Activated CD8-positive, alpha-beta memory T cell treated with anti-CD3 and anti-CD28 coated beads for 24 hours (primary cell): ENCODE results near the gene ZNF511.

Experiments
- DNase-seq: peaks from one replicate; pipeline ENCODE4 v3.0.0-alpha.2; 2020

The ZNF511 gene

GRCh38 chr10:133337370-133337725 is 28.6 kb downstream of the ZNF511 start:
- DNase-seq: no peak

DNA sequence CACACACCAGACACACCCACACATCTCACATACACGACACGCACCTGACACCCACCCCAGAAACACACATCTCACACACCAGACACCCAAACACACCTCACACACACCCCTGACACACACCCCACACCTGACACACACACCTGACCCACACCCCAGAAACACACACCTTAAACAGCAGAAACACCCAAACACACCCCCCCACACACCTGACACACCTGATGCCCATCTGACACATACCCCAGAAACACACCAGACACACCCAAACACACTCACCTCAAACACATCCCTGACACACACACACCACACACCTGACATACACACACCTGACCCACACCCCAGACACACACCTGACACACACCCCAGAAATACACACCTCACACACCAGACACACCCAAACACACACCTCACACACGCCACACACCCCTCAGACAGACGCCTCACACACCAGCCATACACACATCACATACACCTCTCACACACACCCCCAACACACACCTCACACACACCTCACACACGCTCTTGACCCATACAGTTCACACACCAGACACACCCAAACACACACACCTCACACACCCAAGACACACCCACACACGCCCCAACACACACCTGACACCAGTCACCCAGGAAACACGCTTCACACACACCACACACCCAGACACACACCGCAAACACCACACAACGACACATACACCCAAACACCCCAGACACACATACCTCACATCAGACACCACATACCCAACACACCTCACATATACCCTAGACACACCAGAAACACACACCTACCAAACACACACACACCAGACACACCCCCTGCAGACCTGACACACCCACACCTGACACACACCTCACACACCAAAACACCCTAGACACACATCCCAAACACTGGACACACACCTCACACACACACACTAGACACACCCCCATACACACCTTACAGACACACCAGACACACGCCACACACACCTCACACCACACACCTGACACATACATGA is 29.7 kb downstream of the ZNF511 start:
- DNase-seq: no peak

GRCh38 chr10:133339708-133340380 is 31.1 kb downstream of the ZNF511 start:
- DNase-seq: no peak

DNA sequence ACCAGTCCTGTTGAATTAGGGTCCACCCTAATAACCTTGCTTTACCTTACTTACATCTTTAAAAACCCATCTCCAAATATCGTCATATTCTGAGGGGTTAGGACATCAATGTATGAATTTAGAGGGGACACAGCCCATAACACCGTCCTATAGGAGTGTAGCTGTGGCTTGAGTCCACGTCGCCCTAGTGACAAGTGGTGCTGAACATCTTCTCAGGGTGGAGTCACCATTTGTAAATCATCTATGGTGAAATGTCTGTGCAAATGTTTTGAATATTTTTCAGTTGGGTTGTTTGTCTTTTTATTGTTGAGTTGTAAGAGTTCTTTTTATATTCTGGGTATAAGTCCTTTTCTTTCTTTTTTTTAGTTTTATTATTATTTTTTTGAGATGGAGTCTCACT is 33.3 kb downstream of the ZNF511 start:
- no peak for DNase-seq

DNA sequence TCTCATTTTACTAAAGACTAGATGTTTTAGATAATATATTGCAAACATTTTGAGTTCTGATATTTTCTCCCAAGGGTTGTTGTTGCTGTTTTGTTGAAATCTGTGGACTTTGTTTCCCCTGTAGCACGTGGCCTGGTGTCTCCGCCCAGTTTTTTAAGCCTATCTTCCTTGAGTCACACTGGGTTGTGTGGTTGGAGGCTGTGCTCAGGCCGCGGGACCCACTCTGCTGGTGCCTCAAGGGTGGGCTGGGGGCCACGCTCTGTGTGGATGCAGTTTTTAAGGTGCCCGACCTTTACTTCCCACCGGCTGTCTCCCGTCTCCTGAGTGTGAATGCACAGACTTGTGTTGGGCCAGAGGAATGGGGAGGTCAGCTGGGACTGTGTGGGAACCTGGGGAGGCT is 34.2 kb downstream of the ZNF511 start:
- no peak for DNase-seq

DNA sequence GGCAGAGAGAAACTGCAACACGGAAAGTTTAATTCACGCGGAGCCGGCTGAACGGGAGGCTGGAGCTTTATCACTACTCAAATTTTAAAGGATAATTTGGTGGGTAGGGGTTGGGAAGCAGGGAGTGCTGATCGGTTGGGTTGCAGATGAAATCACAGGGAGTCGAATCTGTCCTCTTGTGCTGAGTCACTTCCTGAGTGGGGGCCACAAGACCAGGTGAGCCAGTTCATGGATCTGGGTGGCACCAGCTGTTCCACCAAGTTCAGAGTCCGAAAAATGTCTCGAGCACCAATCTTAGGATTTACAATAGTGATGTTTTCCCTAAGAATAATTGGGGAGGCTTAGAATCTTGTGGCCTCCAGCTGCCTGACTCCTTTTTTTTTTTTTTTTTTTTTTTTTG is 34.8 kb downstream of the ZNF511 start:
- no peak for DNase-seq

GRCh38 chr10:133344236-133344635 is 35.5 kb downstream of the ZNF511 start:
- DNase-seq: no peak

DNA sequence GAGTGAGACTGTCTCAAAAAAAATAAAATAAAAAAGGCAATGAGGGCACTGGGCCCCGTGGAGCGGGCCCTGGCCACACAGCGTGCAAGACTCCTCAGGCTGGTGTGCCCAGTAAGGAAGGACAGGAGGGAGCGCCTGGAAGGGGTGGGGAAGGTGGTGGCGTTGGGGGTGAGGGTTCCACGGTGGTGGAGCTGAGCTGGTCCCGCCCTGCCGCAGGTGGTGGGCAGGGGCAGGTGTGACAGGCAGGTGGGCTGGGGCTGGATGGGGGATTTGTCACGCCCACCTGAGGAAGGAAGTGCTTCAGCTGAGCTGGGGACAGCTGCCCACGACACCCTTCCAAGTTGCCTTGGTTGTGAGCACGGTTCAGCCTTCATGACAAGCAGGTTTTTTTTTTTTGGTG is 37.7 kb downstream of the ZNF511 start:
- no peak for DNase-seq

- DNase-seq: no peak
Observed at GRCh38 chr10:133347710-133348517, 39.2 kb downstream of the ZNF511 start.

GRCh38 chr10:133349160-133349568 is 40.5 kb downstream of the ZNF511 start:
- DNase-seq: no peak

DNA sequence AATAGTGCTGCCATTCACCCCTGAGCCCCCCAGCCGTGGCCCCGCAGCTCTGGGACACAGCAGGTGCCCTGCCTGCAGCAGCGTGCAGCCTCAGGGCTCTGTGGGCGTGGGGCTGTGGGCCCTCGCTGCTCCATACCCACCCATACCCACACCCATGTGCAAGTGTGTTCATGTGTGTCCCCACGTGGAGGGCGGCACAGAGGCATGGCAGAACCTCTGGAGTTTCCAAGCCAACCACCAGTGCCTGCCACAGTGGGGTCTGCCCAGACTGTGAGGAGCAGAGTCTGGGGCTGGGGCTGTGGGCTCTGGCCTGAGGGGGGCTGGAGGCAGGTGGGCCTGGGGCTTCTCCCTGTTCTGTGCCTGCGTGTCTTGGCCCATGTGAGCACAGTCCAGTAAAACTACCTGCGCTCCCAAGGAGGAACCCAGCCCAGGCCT is 40.9 kb downstream of the ZNF511 start:
- no peak for DNase-seq

- DNase-seq: no peak
Observed at GRCh38 chr10:133350283-133350949, 41.7 kb downstream of the ZNF511 start.

- no peak for DNase-seq
Observed at GRCh38 chr10:133350950-133351329, 42.2 kb downstream of the ZNF511 start.

DNA sequence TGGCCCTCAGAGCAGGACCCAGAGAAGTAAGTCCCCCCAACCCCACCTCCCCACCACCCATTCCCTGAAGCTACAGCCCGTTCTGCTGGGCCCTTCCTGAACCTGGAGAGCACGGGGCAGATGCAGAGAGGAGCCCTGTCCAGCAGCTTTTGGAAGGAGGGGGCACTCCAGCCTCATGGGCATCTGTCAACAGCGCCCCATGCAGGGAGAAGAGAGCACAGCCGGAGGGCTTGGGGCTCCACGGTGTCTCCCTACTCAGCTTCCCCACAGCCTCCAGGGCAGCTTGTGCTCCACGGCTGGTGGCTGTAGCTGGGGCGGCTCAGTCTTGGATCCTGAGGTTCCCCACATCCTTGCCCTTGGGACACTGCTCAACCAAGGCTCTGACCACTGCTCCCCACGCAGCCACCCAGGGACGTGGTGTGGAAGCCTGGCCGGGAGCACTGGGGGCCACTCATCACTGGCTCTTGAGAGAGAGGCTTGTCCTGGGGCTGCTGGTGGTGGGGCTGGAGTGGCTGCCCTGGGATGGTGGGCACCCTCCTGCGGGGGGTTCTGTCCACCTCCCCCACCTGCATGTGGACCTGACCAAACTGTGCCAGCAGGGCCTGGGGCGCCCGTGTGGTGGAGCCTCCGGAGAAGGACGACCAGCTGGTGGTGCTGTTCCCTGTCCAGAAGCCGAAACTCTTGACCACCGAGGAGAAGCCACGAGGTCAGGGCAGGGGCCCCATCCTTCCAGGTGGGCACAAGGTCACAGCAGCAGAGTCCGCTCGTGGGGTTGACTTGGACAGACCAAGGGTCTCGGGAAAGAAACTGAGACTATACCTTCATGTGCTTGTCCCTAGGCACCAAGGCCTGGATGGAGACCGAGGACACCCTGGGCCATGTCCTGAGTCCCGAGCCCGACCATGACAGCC is 42.9 kb downstream of the ZNF511 start:
- DNase-seq: no peak

- DNase-seq: no peak
Observed at GRCh38 chr10:133353202-133353959, 44.7 kb downstream of the ZNF511 start.

DNA sequence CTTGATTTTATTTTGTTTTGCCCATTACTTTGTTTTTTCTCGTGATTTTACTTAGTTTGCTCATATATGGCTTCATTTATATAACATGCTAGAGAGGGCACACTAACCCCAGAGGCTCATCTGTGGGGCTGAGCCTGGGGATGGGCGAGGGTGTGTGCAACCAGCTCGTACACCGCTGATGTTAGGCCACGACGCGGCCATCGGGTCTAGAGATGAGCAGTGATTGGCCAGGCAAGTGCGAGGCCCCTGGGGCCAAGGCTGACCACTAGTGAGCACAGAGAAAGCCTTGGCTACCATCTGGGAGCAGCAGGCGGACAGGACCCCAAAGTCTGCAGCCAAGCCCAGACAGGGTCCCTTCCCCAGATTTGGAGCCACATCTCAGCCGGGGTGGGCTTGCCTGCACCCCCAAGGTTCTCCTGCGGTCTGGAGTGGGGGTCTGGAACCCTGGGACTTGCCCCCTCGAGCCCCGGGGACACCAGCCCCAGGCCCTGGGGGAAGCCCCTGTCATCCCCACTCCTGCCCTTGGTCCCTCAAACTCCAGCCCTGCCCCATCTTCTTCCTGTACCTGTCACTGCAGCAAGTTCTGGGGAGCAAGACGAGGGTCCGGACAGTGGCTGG is 45.4 kb downstream of the ZNF511 start:
- no peak for DNase-seq

- no peak for DNase-seq
Observed at GRCh38 chr10:133354672-133355240, 46.0 kb downstream of the ZNF511 start.

- no peak for DNase-seq
Observed at GRCh38 chr10:133355266-133355665, 46.6 kb downstream of the ZNF511 start.

DNA sequence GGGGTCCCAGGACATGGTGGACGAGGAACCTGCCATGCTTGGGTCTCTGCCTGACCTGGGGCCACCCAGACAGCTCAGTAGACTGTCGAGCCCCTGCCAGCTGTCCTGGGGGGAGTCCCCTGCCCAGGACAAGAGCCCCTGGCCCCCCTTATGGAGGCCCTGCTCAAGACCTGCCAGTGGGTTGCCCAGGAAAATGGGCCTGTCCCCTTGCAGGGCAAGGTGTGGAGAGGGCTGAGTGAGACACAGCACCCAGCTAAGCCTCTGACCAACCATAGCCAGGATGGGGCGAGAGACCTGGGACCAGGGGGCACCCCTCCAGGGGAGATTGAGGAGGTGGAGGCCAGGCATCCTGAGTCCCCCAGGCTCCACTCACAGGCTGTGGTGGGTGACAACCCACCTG is 47.3 kb downstream of the ZNF511 start:
- DNase-seq: no peak
